Inflammatory macrophage (primary cell): Measurements from ENCODE around the gene DMPK.
A peak's percentile ranks its signal among the peaks of the same experiment; 100 is the strongest.

Experiments
- DNase-seq, 2 donors: peaks; one replicate each; pipeline ENCODE4 v3.0.0-alpha.2; 2020 to 2022
- total RNA-seq, 18 experiments: gene quantifications; one replicate each; lab custom pipeline; 2026; ENCODE audit warnings: mixed read lengths in 6 of 18, inconsistent platforms in 2 of 18; lab: John Stamatoyannopoulos, UW

The DMPK gene, protein sequence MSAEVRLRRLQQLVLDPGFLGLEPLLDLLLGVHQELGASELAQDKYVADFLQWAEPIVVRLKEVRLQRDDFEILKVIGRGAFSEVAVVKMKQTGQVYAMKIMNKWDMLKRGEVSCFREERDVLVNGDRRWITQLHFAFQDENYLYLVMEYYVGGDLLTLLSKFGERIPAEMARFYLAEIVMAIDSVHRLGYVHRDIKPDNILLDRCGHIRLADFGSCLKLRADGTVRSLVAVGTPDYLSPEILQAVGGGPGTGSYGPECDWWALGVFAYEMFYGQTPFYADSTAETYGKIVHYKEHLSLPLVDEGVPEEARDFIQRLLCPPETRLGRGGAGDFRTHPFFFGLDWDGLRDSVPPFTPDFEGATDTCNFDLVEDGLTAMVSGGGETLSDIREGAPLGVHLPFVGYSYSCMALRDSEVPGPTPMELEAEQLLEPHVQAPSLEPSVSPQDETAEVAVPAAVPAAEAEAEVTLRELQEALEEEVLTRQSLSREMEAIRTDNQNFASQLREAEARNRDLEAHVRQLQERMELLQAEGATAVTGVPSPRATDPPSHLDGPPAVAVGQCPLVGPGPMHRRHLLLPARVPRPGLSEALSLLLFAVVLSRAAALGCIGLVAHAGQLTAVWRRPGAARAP
- 0 to 5.9 (median 0.34) reads per million in 18 experiments for total RNA-seq

- DNase-seq, result no peak
Observed at GRCh38 chr19:45782162-45782691, at the start of gene DMPK. Gene DMPK, minus strand, starts transcription at chr19:45782490. Its CDS starts 138 bp downstream, at chr19:45782352.

- no peak for DNase-seq
Observed at GRCh38 chr19:45828945-45829344, 46.7 kb upstream of the DMPK start.

DNA sequence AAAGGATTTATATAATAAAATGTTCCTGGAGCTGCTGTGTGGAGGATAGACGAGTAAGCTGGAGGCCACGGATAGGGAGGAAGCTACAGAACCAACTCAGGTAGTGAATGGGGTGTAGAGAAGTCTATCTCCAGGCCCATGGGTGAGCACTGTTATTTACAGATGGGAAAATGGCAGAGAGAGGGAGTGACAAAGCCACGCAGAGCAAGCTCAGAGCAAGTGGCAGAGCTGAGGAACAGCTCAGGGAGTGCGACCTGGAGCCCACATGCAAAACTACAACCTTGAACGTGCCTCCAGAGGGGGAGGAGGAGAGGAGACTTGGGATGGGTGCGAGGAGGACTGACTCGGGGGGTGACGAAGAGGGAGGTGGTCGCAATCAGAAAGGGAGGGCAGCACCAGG is 46.2 kb upstream of the DMPK start:
- DNase-seq, result no peak

DNA sequence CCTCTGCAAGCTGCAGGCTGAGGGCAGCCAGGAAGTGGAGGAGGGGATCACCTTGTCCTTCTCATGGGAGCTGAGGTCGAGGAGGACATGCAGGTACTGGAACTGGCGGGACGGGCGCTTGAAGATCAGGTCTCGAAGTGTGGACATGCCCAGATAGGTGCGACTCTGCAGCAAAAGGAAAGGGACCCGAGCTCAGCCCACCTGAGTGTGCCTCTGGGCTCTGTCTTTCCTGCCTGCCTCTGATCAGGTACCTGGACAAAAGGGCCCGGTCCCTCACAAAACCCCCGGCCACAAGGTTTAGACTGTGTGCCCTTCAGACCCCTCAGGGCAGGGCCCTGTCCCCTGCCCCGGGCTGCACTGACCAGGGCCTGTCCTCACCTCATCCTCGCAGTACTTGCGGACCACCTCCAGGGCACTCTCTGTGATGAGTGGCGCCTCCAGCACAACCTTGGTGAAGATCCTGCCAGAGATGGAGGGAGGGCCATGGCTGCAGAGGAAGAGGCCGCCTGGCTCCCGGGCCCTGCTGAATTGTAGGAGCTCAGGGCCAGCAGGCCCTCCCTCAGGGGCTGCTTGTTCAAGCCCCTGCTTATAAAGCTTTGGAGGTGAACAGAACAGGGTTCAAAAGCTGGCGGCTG is 45.3 kb upstream of the DMPK start:
- DNase-seq, result no peak

- DNase-seq, result no peak
Observed at GRCh38 chr19:45826934-45827333, 44.6 kb upstream of the DMPK start.

- DNase-seq, result no peak
Observed at GRCh38 chr19:45825917-45826893, 43.9 kb upstream of the DMPK start.

DNA sequence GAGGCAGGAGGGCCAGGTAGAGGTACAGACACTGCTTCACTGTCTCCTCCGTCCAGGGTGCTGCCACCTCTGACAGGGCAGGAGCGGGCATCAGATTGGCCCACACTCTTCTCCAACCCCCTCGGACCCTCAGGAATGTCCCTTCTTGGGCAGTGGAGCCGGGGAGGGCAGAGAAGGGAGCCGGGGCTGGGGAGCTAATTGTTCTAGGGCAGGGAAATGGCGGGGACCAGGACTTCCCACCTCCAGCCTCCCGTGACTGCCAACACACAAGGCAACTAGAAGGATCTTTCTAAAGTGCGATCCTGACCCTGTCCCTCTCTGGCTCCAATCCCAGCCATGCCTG is 42.9 kb upstream of the DMPK start:
- DNase-seq, result no peak

- no peak for DNase-seq
Observed at GRCh38 chr19:45824531-45825262, 42.4 kb upstream of the DMPK start.

DNA sequence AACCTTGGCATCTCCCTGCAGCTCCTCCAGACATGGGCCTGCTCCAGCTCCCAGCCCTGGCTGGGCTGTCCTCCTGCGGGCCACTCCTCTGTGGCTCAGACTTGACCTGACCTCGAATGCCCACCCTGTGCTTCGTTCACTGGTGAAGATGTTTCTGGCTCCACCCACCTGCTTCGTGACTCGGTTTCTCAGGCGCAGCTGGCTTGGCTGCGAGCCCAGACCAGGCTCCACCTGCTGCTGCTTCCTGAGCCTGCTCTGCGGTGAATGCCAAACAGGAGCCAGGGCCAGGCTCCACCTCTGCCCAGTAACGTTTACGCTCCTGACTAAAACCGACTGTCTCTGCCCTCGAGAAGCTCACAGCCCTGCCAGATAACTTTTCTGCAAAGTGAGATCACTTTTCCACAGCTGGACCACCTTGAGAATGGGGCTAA is 41.8 kb upstream of the DMPK start:
- no peak for DNase-seq

DNA sequence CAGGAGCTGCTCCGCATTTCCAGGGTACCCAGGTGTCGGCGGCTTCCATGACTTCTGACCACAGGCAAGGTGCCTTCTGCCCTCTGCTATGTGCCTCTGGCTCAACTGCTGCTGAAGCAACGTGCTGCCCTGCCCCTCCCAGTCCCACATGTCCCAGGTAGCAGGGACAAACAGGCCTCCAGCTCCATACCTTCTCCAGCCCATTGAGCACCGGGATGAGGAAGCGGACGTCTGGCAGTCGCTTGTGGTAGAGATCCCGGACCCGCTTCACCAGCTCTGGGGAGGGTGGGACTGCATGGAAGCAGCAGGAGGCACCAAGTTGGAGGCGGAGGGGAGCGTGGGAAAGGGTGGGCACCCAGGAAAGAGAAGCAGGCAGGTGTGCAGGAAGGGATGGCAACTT is 40.9 kb upstream of the DMPK start:
- no peak for DNase-seq

- no peak for DNase-seq
Observed at GRCh38 chr19:45822716-45823115, 40.4 kb upstream of the DMPK start.

GRCh38 chr19:45821570-45821969 is 39.3 kb upstream of the DMPK start:
- no peak for DNase-seq

GRCh38 chr19:45821103-45821521 is 38.8 kb upstream of the DMPK start:
- DNase-seq, result no peak

- no peak for DNase-seq
Observed at GRCh38 chr19:45820413-45821102, 38.3 kb upstream of the DMPK start.

DNA sequence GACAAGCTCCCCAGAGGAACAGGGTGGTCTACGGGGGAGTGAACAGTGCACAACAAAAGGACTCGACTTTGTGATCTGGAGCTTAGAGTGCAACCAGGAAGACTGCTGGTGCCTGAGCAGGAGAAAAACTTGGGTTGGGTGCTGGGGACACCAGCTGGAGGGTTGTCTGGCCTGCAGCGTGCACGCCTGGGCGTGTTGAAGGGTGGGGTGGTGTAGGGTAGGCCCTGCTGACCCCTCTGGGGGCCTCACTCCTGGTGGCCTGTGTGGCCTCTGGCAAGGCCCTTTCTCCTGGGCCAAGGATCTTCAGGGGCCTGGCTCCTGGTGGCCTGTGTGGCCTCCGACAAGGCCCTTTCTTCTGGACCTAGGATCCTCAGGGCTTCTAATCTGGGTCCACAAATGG is 37.5 kb upstream of the DMPK start:
- no peak for DNase-seq

GRCh38 chr19:45817725-45818301 is 35.5 kb upstream of the DMPK start:
- DNase-seq, result no peak

GRCh38 chr19:45817010-45817724 is 34.9 kb upstream of the DMPK start:
- peak; percentile 95 to 96 for DNase-seq

DNA sequence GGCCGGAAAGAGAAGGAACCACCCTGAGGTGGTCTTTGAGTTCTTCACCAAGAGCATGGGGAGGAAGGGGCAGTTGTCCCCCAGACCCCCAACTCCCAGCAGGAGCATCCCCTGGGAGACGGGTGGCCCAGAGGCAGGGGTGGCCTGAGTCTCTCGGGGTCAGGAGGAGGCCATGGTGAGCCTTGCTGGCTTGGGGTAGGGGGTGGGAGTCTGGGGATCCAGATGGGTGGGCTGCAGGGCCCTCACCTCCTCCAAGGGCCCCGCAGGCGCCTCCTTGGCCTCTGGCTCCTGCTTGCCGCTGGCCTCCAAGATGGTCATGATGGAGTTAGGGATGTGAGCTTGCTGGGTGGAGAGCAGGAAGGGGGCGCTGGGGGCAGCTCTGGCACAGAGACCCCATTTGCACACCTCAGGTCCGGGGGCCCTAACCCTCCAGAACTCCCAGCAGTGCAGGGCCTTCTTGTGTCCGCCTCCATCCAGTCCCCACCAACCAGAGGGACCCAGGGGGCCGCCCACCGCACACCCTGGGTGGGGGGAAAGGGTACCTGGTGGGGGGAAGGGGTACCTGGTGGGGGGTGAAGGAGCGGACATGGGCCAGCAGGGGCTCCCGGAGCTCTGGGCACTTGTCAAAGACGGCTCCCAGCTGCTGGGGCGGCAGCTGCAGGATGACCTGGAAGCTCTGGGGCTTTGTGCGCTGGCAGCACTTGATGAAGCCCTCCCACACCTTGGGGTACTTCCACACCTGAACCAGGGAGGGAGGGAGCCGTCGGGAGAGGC is 34.1 kb upstream of the DMPK start:
- DNase-seq, result no peak
